Psoas muscle (tissue), 8 donors: ENCODE data around the gene CDIP1. TPM values are rescaled to one million over a fixed set of nuclear protein-coding genes. Genes with fewer than 3 reads are reported as not detected.

Experiments used
- ATAC-seq, 4 donors: fragments of 200-7000 bp; cut with Tn5 transposase; one replicate each; pipeline ENCODE4 v1.9.1; 2020; ENCODE audit warnings: moderate library complexity in 3 of 4, mild to moderate bottlenecking in 2 of 4
- DNase-seq, 2 donors: peaks; one replicate each; pipeline ENCODE4 v3.0.0-alpha.2; 2020
- H3K27ac ChIP-seq: fragments of 200-600 bp; one replicate; pipeline ENCODE4 v1.8.0; 2022
- H3K27me3 ChIP-seq, 3 donors: fragments of 200-600 bp in 1 of 3; one replicate each; pipeline versions ENCODE4 v1.6.1 to v1.8.0; 2013 to 2022; ENCODE audit warnings: low read length in 2 of 3, mild to moderate bottlenecking in 2 of 3, moderate library complexity in 1 of 3; ENCODE audit not compliant: insufficient read depth in 3 of 3
- H3K36me3 ChIP-seq, 2 donors: fragments of 200-600 bp in 1 of 2; one replicate each; pipeline versions ENCODE4 v1.6.1 to v1.8.0; 2013 to 2022; ENCODE audit warnings: low read depth in 1 of 2, mild to moderate bottlenecking in 1 of 2, moderate library complexity in 1 of 2; ENCODE audit not compliant: insufficient read depth in 1 of 2
- H3K4me1 ChIP-seq: fragments of 200-600 bp; one replicate; pipeline ENCODE4 v1.8.0; 2022
- H3K4me3 ChIP-seq: fragments of 200-600 bp; one replicate; pipeline ENCODE4 v1.8.0; 2022; ENCODE audit warnings: mild to moderate bottlenecking
- H3K9me3 ChIP-seq: fragments of 200-600 bp; one replicate; pipeline ENCODE4 v1.8.0; 2022
- WGBS, 3 donors: extraction: QIAGEN DNeasy Blood & Tissue Kit; methylation state at CpG; one replicate each; pipeline versions ENCODE4 v1.1.6 to v1.1.7; 2013; 5-methylcytosine and 5-hydroxymethylcytosine counted together
- intact Hi-C, 2 donors: fragments of 100-400 bp; cut with DNase I; formaldehyde crosslinking; loops; one replicate each; pipeline versions ENCODE4 v1.11.0 to v1.14.2; 2022
- polyA plus RNA-seq, 3 donors: library from polyadenylated mRNA; stranded (reverse); fragments of 200-250 nt; gene quantifications; one replicate each; pipeline ENCODE4 v1.2.3, GENCODE V29; 2013
- total RNA-seq, 4 donors: library from RNA; stranded (reverse); fragmentation: NEBNext Ultra II Directional in 2 of 4; extraction: Animal tissue kit (Norgen Biotek cat#: 25700) in 2 of 4; gene quantifications; one replicate each; pipeline versions ENCODE4 v1.2.1 to v1.2.4, GENCODE V29; 2021 to 2023
- TF ChIP-seq, protein P1 (sequence below): fragments of 200-600 bp; IDR thresholded peaks from one replicate; pipeline ENCODE4 v1.8.0; 2022; ENCODE audit warnings: antibody characterized with exemption
- donor health status: healthy with polysubstance abuse.
- donor health status: DM: no; HTN: no; CAD: no; lungs with moderate emphysema.
- donor health status: Bipolar disorder and iron deficiency.
- donor health status: healthy.
- donor health status: DM: yes; HTN: yes; CAD: no.
- donor health status: DM: no; HTN: no; CAD: no.
- donor health status: DM: no; HTN: no; CAD: no.
- donor health status: DM: yes; HTN: yes; CAD: no.

The CDIP1 gene
- total and polyA plus RNA-seq, 7 donors: 18.7 to 51.8 (median 31.3) TPM

DNA sequence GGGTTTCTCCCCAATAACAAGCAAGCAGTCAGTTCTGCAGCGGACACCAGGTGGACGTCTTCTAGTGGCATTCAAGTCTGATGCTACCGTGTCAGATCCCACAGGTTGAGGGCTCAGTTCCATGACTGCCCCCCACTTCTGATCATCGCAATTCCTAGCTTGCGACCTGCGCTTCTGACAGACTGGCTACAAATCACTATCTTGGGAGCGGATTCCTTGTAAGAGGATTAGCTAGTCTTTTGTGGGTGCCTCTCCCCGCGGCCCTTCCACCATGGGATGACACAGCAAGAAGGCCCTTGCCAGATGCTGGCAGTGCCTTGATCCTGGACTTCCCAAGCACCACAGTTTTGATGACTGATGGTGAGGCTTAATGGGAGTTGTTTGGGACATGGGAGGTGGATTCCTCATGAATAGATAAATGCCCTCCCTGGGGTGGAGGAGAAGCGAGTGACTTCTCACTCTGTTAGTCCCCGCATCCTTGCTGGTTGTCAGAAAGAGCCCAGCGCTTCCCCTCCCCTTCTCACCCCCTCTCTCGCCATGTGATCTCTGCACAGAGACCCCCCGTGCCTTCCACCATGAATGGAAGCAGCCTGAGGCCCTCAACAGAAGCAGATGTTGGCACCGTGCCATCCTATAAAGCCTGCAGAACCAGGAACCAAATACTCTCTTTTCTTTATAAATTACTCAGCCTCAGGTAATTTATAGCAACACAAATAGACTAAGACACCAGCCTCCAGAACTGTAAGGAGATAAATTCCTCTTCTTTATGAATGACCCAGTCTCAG lies 19.1 kb downstream of the CDIP1 start:
- no peak for DNase-seq
- Histone ChIP-seq H3K27ac (no peak overlapping the region), H3K27me3 (no peaks in the 10 kb centered on the region), H3K36me3 (no peaks in the 10 kb centered on the region), H3K4me3 (no peak overlapping the region), H3K9me3 (no peaks in the 10 kb centered on the region), H3K4me1 (peaks cover 35% of the 10 kb centered on the region)
- TF ChIP-seq, protein P1, sequence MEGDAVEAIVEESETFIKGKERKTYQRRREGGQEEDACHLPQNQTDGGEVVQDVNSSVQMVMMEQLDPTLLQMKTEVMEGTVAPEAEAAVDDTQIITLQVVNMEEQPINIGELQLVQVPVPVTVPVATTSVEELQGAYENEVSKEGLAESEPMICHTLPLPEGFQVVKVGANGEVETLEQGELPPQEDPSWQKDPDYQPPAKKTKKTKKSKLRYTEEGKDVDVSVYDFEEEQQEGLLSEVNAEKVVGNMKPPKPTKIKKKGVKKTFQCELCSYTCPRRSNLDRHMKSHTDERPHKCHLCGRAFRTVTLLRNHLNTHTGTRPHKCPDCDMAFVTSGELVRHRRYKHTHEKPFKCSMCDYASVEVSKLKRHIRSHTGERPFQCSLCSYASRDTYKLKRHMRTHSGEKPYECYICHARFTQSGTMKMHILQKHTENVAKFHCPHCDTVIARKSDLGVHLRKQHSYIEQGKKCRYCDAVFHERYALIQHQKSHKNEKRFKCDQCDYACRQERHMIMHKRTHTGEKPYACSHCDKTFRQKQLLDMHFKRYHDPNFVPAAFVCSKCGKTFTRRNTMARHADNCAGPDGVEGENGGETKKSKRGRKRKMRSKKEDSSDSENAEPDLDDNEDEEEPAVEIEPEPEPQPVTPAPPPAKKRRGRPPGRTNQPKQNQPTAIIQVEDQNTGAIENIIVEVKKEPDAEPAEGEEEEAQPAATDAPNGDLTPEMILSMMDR: no peak
- WGBS, 3 donors: 84 to 87% (median 86%) methylated on average over 15 of the region's 15 CpGs
- no peak for ATAC-seq
- intact Hi-C loops: loop anchor here in 1 of 2 donors (10.0 kb wide), 1 partner anchor 435 kb away; the partner anchor contains the start of gene SEC14L5

GRCh38 chr16:4517812-4518680 lies 20.5 kb downstream of the CDIP1 start:
- H3K4me3 ChIP-seq: no peak overlapping the region
- peak; percentile 34 to 62 (median 52) for ATAC-seq
- TF ChIP-seq, protein P1: peak; percentile 49
- no peak overlapping the region for H3K27ac ChIP-seq
- no peaks in the 10 kb centered on the region for H3K27me3 ChIP-seq
- intact Hi-C loops: loop anchor here in 1 of 2 donors (10.0 kb wide), 1 partner anchor 437 kb away; the partner anchor contains the start of gene SEC14L5
- no peak for DNase-seq
- H3K4me1 ChIP-seq: peaks cover 25% of the 10 kb centered on the region
- H3K9me3 ChIP-seq: no peaks in the 10 kb centered on the region
- 58 to 70% (median 68%) methylated on average over 12 of the region's 12 CpGs for WGBS, 3 donors
- peaks cover 0 to 11% of the 10 kb centered on the region in 2 donors for H3K36me3 ChIP-seq

DNA sequence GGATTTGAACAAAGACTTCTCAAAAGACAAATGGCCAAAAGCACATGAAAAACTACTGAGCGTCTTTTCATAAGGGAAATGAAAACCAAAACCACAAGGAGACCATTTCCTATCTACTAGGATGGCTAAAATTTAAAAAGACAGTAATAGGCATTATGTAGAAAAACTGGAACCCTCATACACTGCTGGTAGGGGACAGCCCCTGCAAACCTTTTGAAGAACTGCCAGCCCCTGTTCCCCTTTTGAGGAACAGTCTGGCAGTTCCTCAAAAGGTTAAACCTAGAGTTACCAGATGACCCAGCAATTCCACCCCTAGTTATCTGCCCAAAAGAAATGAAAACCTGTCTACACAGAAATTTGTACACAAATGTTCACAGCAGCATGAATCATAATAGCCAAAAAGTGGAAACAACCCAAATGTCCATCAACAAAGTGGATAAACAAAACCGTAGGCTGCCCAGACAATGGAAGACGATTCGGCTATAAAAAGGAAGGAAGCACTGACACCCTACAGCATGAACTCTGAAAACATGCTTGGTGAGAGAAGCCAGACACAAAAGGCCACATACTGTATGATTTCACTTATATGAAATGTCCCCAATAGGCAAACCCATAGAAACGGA lies 22.9 kb downstream of the CDIP1 start:
- TF ChIP-seq, protein P1: no peak
- no peaks in the 10 kb centered on the region for H3K27me3 ChIP-seq
- no peaks in the 10 kb centered on the region for H3K9me3 ChIP-seq
- intact Hi-C loops: loop anchor here (2.0 to 10.0 kb wide), 2 partner anchors 33 to 439 kb away; partner anchors contain the start of gene SEC14L5 (in 1 of the 2)
- DNase-seq (no peak), ATAC-seq (no peak)
- WGBS, 3 donors: 46 to 61% (median 55%) methylated on average over 5 of the region's 5 CpGs
- H3K4me3 ChIP-seq: no peak overlapping the region
- H3K27ac ChIP-seq: peak overlapping the region; percentile 33
- peaks cover 3 to 34% of the 10 kb centered on the region in 2 donors for H3K36me3 ChIP-seq
- H3K4me1 ChIP-seq: peaks cover 4% of the 10 kb centered on the region

- Histone ChIP-seq H3K9me3 (no peaks in the 10 kb centered on the region), H3K36me3 (peaks cover 3 to 45% of the 10 kb centered on the region in 2 donors), H3K27ac (peak overlapping the region; percentile 50), H3K4me1 (peaks cover 4% of the 10 kb centered on the region), H3K27me3 (no peaks in the 10 kb centered on the region), H3K4me3 (no peak overlapping the region)
- ATAC-seq (no peak), DNase-seq (no peak)
- WGBS, 3 donors: 57 to 71% (median 67%) methylated on average over 7 of the region's 7 CpGs
- intact Hi-C loops: loop anchor here (2.0 to 10.0 kb wide), 2 partner anchors 34 to 440 kb away; partner anchors contain the start of gene SEC14L5 (in 1 of the 2)
- TF ChIP-seq, protein P1: no peak
Measured at GRCh38 chr16:4514606-4515005, 24.0 kb downstream of the CDIP1 start.
